ENCODE measurements around the gene SHC3.

Gene SHC3

GRCh38 chr9:88996921-88997235 lies 181.7 kb downstream of the SHC3 start:
- peaks cover 56% of the 10 kb centered on the region for H3K4me1 ChIP-seq (ENCODE audit: control insufficient read depth, insufficient read depth, low read length, unreplicated experiment)
- H3K27me3 ChIP-seq (ENCODE audit: insufficient read depth, low read length): no peaks in the 10 kb centered on the region
- H2AFZ ChIP-seq (ENCODE audit: low read length, unreplicated experiment): no peak overlapping the region
- no peak overlapping the region for H3K27ac ChIP-seq (ENCODE audit: low read depth, low read length)
- peaks cover 27% of the 10 kb centered on the region; the same call in 1 of the 2 replicates for H3K36me3 ChIP-seq (ENCODE audit: insufficient read depth, low read length)
- no peak overlapping the region for H3K4me3 ChIP-seq (ENCODE audit: low read depth, low read length)
- peaks cover 69% of the 10 kb centered on the region for H3K79me2 ChIP-seq (ENCODE audit: control insufficient read depth, insufficient read depth, low read length, unreplicated experiment)

- H3K4me3 ChIP-seq (ENCODE audit: low read depth, low read length): no peak overlapping the region
- H3K27me3 ChIP-seq (ENCODE audit: insufficient read depth, low read length): no peaks in the 10 kb centered on the region
- H2AFZ ChIP-seq (ENCODE audit: low read length, unreplicated experiment): no peak overlapping the region
- peaks cover 53% of the 10 kb centered on the region for H3K4me1 ChIP-seq (ENCODE audit: control insufficient read depth, insufficient read depth, low read length, unreplicated experiment)
- peaks cover 21% of the 10 kb centered on the region; the same call in 1 of the 2 replicates for H3K36me3 ChIP-seq (ENCODE audit: insufficient read depth, low read length)
- no peak overlapping the region for H3K27ac ChIP-seq (ENCODE audit: low read depth, low read length)
- peaks cover 69% of the 10 kb centered on the region for H3K79me2 ChIP-seq (ENCODE audit: control insufficient read depth, insufficient read depth, low read length, unreplicated experiment)
Measured at GRCh38 chr9:88996046-88996920, 182.3 kb downstream of the SHC3 start.

- H2AFZ ChIP-seq (ENCODE audit: low read length, unreplicated experiment): no peak overlapping the region
- peaks cover 21% of the 10 kb centered on the region; the same call in 1 of the 2 replicates for H3K36me3 ChIP-seq (ENCODE audit: insufficient read depth, low read length)
- no peak overlapping the region for H3K4me3 ChIP-seq (ENCODE audit: low read depth, low read length)
- no peak overlapping the region for H3K27ac ChIP-seq (ENCODE audit: low read depth, low read length)
- H3K79me2 ChIP-seq (ENCODE audit: control insufficient read depth, insufficient read depth, low read length, unreplicated experiment): peaks cover 69% of the 10 kb centered on the region
- H3K27me3 ChIP-seq (ENCODE audit: insufficient read depth, low read length): no peaks in the 10 kb centered on the region
- peaks cover 49% of the 10 kb centered on the region for H3K4me1 ChIP-seq (ENCODE audit: control insufficient read depth, insufficient read depth, low read length, unreplicated experiment)
Measured at GRCh38 chr9:88995627-88996026, 183.0 kb downstream of the SHC3 start.

GRCh38 chr9:88995200-88995577 lies 183.4 kb downstream of the SHC3 start:
- no peaks in the 10 kb centered on the region for H3K27me3 ChIP-seq (ENCODE audit: insufficient read depth, low read length)
- H3K79me2 ChIP-seq (ENCODE audit: control insufficient read depth, insufficient read depth, low read length, unreplicated experiment): peaks cover 69% of the 10 kb centered on the region
- H3K36me3 ChIP-seq (ENCODE audit: insufficient read depth, low read length): peaks cover 21% of the 10 kb centered on the region; the same call in 1 of the 2 replicates
- H3K4me3 ChIP-seq (ENCODE audit: low read depth, low read length): peak overlapping the region; percentile 80
- H2AFZ ChIP-seq (ENCODE audit: low read length, unreplicated experiment): no peak overlapping the region
- H3K4me1 ChIP-seq (ENCODE audit: control insufficient read depth, insufficient read depth, low read length, unreplicated experiment): peaks cover 44% of the 10 kb centered on the region
- no peak overlapping the region for H3K27ac ChIP-seq (ENCODE audit: low read depth, low read length)

- Histone ChIP-seq H3K27ac (ENCODE audit: low read depth, low read length) (no peak overlapping the region), H3K4me1 (ENCODE audit: control insufficient read depth, insufficient read depth, low read length, unreplicated experiment) (peaks cover 45% of the 10 kb centered on the region), H3K4me3 (ENCODE audit: low read depth, low read length) (peak overlapping the region; percentile 80), H3K79me2 (ENCODE audit: control insufficient read depth, insufficient read depth, low read length, unreplicated experiment) (peaks cover 69% of the 10 kb centered on the region), H2AFZ (ENCODE audit: low read length, unreplicated experiment) (no peak overlapping the region), H3K36me3 (ENCODE audit: insufficient read depth, low read length) (peaks cover 21% of the 10 kb centered on the region; the same call in 1 of the 2 replicates), H3K27me3 (ENCODE audit: insufficient read depth, low read length) (no peaks in the 10 kb centered on the region)
Measured at GRCh38 chr9:88994469-88995199, 184.0 kb downstream of the SHC3 start.

- no peak overlapping the region for H2AFZ ChIP-seq (ENCODE audit: low read length, unreplicated experiment)
- H3K4me1 ChIP-seq (ENCODE audit: control insufficient read depth, insufficient read depth, low read length, unreplicated experiment): peaks cover 51% of the 10 kb centered on the region
Measured at GRCh38 chr9:88993871-88994460, 184.7 kb downstream of the SHC3 start.

GRCh38 chr9:88993327-88993726 lies 185.3 kb downstream of the SHC3 start:
- Histone ChIP-seq H3K27me3 (ENCODE audit: insufficient read depth, low read length) (no peaks in the 10 kb centered on the region), H3K79me2 (ENCODE audit: control insufficient read depth, insufficient read depth, low read length, unreplicated experiment) (peaks cover 66% of the 10 kb centered on the region), H3K4me1 (ENCODE audit: control insufficient read depth, insufficient read depth, low read length, unreplicated experiment) (peaks cover 50% of the 10 kb centered on the region), H2AFZ (ENCODE audit: low read length, unreplicated experiment) (no peak overlapping the region), H3K27ac (ENCODE audit: low read depth, low read length) (peak overlapping the region; percentile 16; the same call in 1 of the 2 replicates), H3K36me3 (ENCODE audit: insufficient read depth, low read length) (peaks cover 21% of the 10 kb centered on the region; the same call in 1 of the 2 replicates), H3K4me3 (ENCODE audit: low read depth, low read length) (peak overlapping the region; percentile 80)

More at GRCh38 chr9:88993871-88994460, 184.7 kb downstream of the SHC3 start:
- Histone ChIP-seq H3K27ac (ENCODE audit: low read depth, low read length) (peak overlapping the region; percentile 16; the same call in 1 of the 2 replicates), H3K36me3 (ENCODE audit: insufficient read depth, low read length) (peaks cover 21% of the 10 kb centered on the region; the same call in 1 of the 2 replicates), H3K4me3 (ENCODE audit: low read depth, low read length) (peak overlapping the region; percentile 80), H3K27me3 (ENCODE audit: insufficient read depth, low read length) (no peaks in the 10 kb centered on the region), H3K79me2 (ENCODE audit: control insufficient read depth, insufficient read depth, low read length, unreplicated experiment) (peaks cover 69% of the 10 kb centered on the region)

GRCh38 chr9:88992556-88992955 lies 186.1 kb downstream of the SHC3 start:
- peaks cover 60% of the 10 kb centered on the region for H3K79me2 ChIP-seq (ENCODE audit: control insufficient read depth, insufficient read depth, low read length, unreplicated experiment)
- H3K4me1 ChIP-seq (ENCODE audit: control insufficient read depth, insufficient read depth, low read length, unreplicated experiment): peaks cover 42% of the 10 kb centered on the region
- H3K4me3 ChIP-seq (ENCODE audit: low read depth, low read length): peak overlapping the region; percentile 80
- peaks cover 21% of the 10 kb centered on the region; the same call in 1 of the 2 replicates for H3K36me3 ChIP-seq (ENCODE audit: insufficient read depth, low read length)
- no peaks in the 10 kb centered on the region for H3K27me3 ChIP-seq (ENCODE audit: insufficient read depth, low read length)
- H3K27ac ChIP-seq (ENCODE audit: low read depth, low read length): peak overlapping the region; percentile 43; the same call in 1 of the 2 replicates
- H2AFZ ChIP-seq (ENCODE audit: low read length, unreplicated experiment): no peak overlapping the region

- H3K4me1 ChIP-seq (ENCODE audit: control insufficient read depth, insufficient read depth, low read length, unreplicated experiment): peaks cover 38% of the 10 kb centered on the region
- H3K27ac ChIP-seq (ENCODE audit: low read depth, low read length): peak within 1 kb of the TSS; percentile 43
- H2AFZ ChIP-seq (ENCODE audit: low read length, unreplicated experiment): peak within 1 kb of the TSS; percentile 53
- H3K27me3 ChIP-seq (ENCODE audit: insufficient read depth, low read length): no peaks in the 10 kb centered on the region
- peaks cover 11% of the 10 kb centered on the region; the same call in 1 of the 2 replicates for H3K36me3 ChIP-seq (ENCODE audit: insufficient read depth, low read length)
- peak within 1 kb of the TSS; percentile 80 for H3K4me3 ChIP-seq (ENCODE audit: low read depth, low read length)
- peaks cover 49% of the 10 kb centered on the region for H3K79me2 ChIP-seq (ENCODE audit: control insufficient read depth, insufficient read depth, low read length, unreplicated experiment)
Measured at GRCh38 chr9:88991066-88992034, 187.3 kb downstream of the SHC3 start, which contains the start of gene S1PR3. Gene S1PR3, plus strand, starts transcription at chr9:88991468. Its CDS starts 9,733 bp downstream, at chr9:89001201.
